ENCODE results near the gene GALNT6.

The GALNT6 gene

GRCh38 chr12:51413149-51413548 is 21.9 kb upstream of the GALNT6 start:
- Histone ChIP-seq H2AFZ (ENCODE audit: low read length) (no peak overlapping the region), H3K14ac (ENCODE audit: low read length) (no peak overlapping the region), H3K4me1 (ENCODE audit: control insufficient read depth in 2 of 2, insufficient read depth in 1 of 2, low read depth in 1 of 2, low read length in 2 of 2) (peaks cover 0 to 4% of the 10 kb centered on the region in 2 donors), H2AK5ac (ENCODE audit: low read depth, low read length) (no peak overlapping the region), H3K27me3 (ENCODE audit: control insufficient read depth in 3 of 3, insufficient read depth in 3 of 3, low read depth in 1 of 3, low read length in 3 of 3) (peaks cover 0 to 4% (median 0%) of the 10 kb centered on the region in 3 experiments), H3K4me2 (ENCODE audit: insufficient read depth, low read length, poor library complexity, severe bottlenecking) (no peak overlapping the region), H3K4me3 (ENCODE audit: low read length in 2 of 2) (no peak overlapping the region), H2BK15ac (ENCODE audit: low read length) (no peak overlapping the region), H2BK120ac (ENCODE audit: low read depth, low read length) (no peak overlapping the region), H3K27ac (replicated peaks; ENCODE audit: low read length) (no peak overlapping the region), H2BK5ac (ENCODE audit: low read length) (no peak overlapping the region), H2BK12ac (ENCODE audit: low read length) (no peak overlapping the region), H3K36me3 (replicated peaks in 1 of 2; ENCODE audit: control insufficient read depth in 2 of 2, insufficient read depth in 2 of 2, low read length in 2 of 2) (no peaks in the 10 kb centered on the region), H3K23ac (ENCODE audit: low read depth, low read length, poor library complexity) (no peak overlapping the region), H4K91ac (ENCODE audit: low read depth, low read length, poor library complexity) (no peak overlapping the region), H3K4ac (ENCODE audit: low read length) (no peak overlapping the region), H3K79me1 (ENCODE audit: low read depth, low read length) (no peaks in the 10 kb centered on the region), H4K8ac (ENCODE audit: low read depth, low read length) (no peak overlapping the region), H3K18ac (ENCODE audit: low read length) (no peak overlapping the region), H3K9me3 (replicated peaks in 1 of 2; ENCODE audit: control insufficient read depth in 2 of 2, insufficient read depth in 1 of 2, low read depth in 1 of 2, low read length in 2 of 2) (no peaks in the 10 kb centered on the region), H3K9ac (ENCODE audit: low read depth, low read length, poor library complexity) (no peak overlapping the region)
- no peak for DNase-seq (ENCODE audit: low spot score)

GRCh38 chr12:51409846-51410245 is 18.6 kb upstream of the GALNT6 start:
- H2AFZ ChIP-seq (ENCODE audit: low read length): no peak overlapping the region
- no peak overlapping the region for H3K18ac ChIP-seq (ENCODE audit: low read length)
- no peak overlapping the region for H2BK5ac ChIP-seq (ENCODE audit: low read length)
- H3K9ac ChIP-seq (ENCODE audit: low read depth, low read length, poor library complexity): no peak overlapping the region
- no peak overlapping the region for H4K8ac ChIP-seq (ENCODE audit: low read depth, low read length)
- H3K4me1 ChIP-seq (ENCODE audit: control insufficient read depth in 2 of 2, insufficient read depth in 1 of 2, low read depth in 1 of 2, low read length in 2 of 2): no peaks in the 10 kb centered on the region
- no peak overlapping the region for H3K4me3 ChIP-seq (ENCODE audit: low read length in 2 of 2)
- no peak overlapping the region for H3K14ac ChIP-seq (ENCODE audit: low read length)
- H3K36me3 ChIP-seq (replicated peaks in 1 of 2; ENCODE audit: control insufficient read depth in 2 of 2, insufficient read depth in 2 of 2, low read length in 2 of 2): no peaks in the 10 kb centered on the region
- no peak overlapping the region for H2BK120ac ChIP-seq (ENCODE audit: low read depth, low read length)
- WGBS, 2 donors (ENCODE audit: extremely low coverage in 2 of 2, insufficient read length in 2 of 2, insufficient replicate concordance in 1 of 2): no CpG with 5 or more reads among the region's 8 CpGs
- H3K4ac ChIP-seq (ENCODE audit: low read length): no peak overlapping the region
- no peak overlapping the region for H2BK12ac ChIP-seq (ENCODE audit: low read length)
- peaks cover 0 to 21% (median 2%) of the 10 kb centered on the region in 3 experiments for H3K27me3 ChIP-seq (ENCODE audit: control insufficient read depth in 3 of 3, insufficient read depth in 3 of 3, low read depth in 1 of 3, low read length in 3 of 3)
- no peak overlapping the region for H3K27ac ChIP-seq (replicated peaks; ENCODE audit: low read length)
- H3K79me1 ChIP-seq (ENCODE audit: low read depth, low read length): no peaks in the 10 kb centered on the region
- no peak overlapping the region for H4K91ac ChIP-seq (ENCODE audit: low read depth, low read length, poor library complexity)
- no peak overlapping the region for H2BK15ac ChIP-seq (ENCODE audit: low read length)
- DNase-seq (ENCODE audit: low spot score): no peak
- H3K23ac ChIP-seq (ENCODE audit: low read depth, low read length, poor library complexity): no peak overlapping the region
- H2AK5ac ChIP-seq (ENCODE audit: low read depth, low read length): no peak overlapping the region
- H3K4me2 ChIP-seq (ENCODE audit: insufficient read depth, low read length, poor library complexity, severe bottlenecking): no peak overlapping the region
- H3K9me3 ChIP-seq (replicated peaks in 1 of 2; ENCODE audit: control insufficient read depth in 2 of 2, insufficient read depth in 1 of 2, low read depth in 1 of 2, low read length in 2 of 2): no peaks in the 10 kb centered on the region

- no CpG with 5 or more reads among the region's 4 CpGs for WGBS, 2 donors (ENCODE audit: extremely low coverage in 2 of 2, insufficient read length in 2 of 2, insufficient replicate concordance in 1 of 2)
- Histone ChIP-seq H3K27me3 (ENCODE audit: control insufficient read depth in 3 of 3, insufficient read depth in 3 of 3, low read depth in 1 of 3, low read length in 3 of 3) (peaks cover 0 to 40% (median 2%) of the 10 kb centered on the region in 3 experiments), H2AFZ (ENCODE audit: low read length) (no peak overlapping the region), H3K4me2 (ENCODE audit: insufficient read depth, low read length, poor library complexity, severe bottlenecking) (no peak overlapping the region), H2BK15ac (ENCODE audit: low read length) (no peak overlapping the region), H3K4ac (ENCODE audit: low read length) (no peak overlapping the region), H2AK5ac (ENCODE audit: low read depth, low read length) (no peak overlapping the region), H3K14ac (ENCODE audit: low read length) (no peak overlapping the region), H3K9ac (ENCODE audit: low read depth, low read length, poor library complexity) (no peak overlapping the region), H4K8ac (ENCODE audit: low read depth, low read length) (no peak overlapping the region), H3K4me1 (ENCODE audit: control insufficient read depth in 2 of 2, insufficient read depth in 1 of 2, low read depth in 1 of 2, low read length in 2 of 2) (no peaks in the 10 kb centered on the region), H3K18ac (ENCODE audit: low read length) (no peak overlapping the region), H2BK5ac (ENCODE audit: low read length) (no peak overlapping the region), H4K91ac (ENCODE audit: low read depth, low read length, poor library complexity) (no peak overlapping the region), H3K27ac (replicated peaks; ENCODE audit: low read length) (no peak overlapping the region), H2BK120ac (ENCODE audit: low read depth, low read length) (no peak overlapping the region), H3K36me3 (replicated peaks in 1 of 2; ENCODE audit: control insufficient read depth in 2 of 2, insufficient read depth in 2 of 2, low read length in 2 of 2) (no peaks in the 10 kb centered on the region), H3K23ac (ENCODE audit: low read depth, low read length, poor library complexity) (no peak overlapping the region), H3K79me1 (ENCODE audit: low read depth, low read length) (no peaks in the 10 kb centered on the region), H3K4me3 (ENCODE audit: low read length in 2 of 2) (no peak overlapping the region), H2BK12ac (ENCODE audit: low read length) (no peak overlapping the region), H3K9me3 (replicated peaks in 1 of 2; ENCODE audit: control insufficient read depth in 2 of 2, insufficient read depth in 1 of 2, low read depth in 1 of 2, low read length in 2 of 2) (no peaks in the 10 kb centered on the region)
- no peak for DNase-seq (ENCODE audit: low spot score)
These were observed 16.4 kb upstream of the GALNT6 start for GRCh38 chr12:51407604-51408003.

GRCh38 chr12:51406859-51407258 is 15.7 kb upstream of the GALNT6 start:
- H3K14ac ChIP-seq (ENCODE audit: low read length): no peak overlapping the region
- no peak overlapping the region for H4K8ac ChIP-seq (ENCODE audit: low read depth, low read length)
- H3K9me3 ChIP-seq (replicated peaks in 1 of 2; ENCODE audit: control insufficient read depth in 2 of 2, insufficient read depth in 1 of 2, low read depth in 1 of 2, low read length in 2 of 2): no peaks in the 10 kb centered on the region
- no peak overlapping the region for H3K4me2 ChIP-seq (ENCODE audit: insufficient read depth, low read length, poor library complexity, severe bottlenecking)
- no peak overlapping the region for H2BK12ac ChIP-seq (ENCODE audit: low read length)
- no peak overlapping the region for H3K4ac ChIP-seq (ENCODE audit: low read length)
- H4K91ac ChIP-seq (ENCODE audit: low read depth, low read length, poor library complexity): no peak overlapping the region
- H3K27ac ChIP-seq (replicated peaks; ENCODE audit: low read length): no peak overlapping the region
- no peak overlapping the region for H2BK15ac ChIP-seq (ENCODE audit: low read length)
- no peak overlapping the region for H3K9ac ChIP-seq (ENCODE audit: low read depth, low read length, poor library complexity)
- H3K4me3 ChIP-seq (ENCODE audit: low read length in 2 of 2): no peak overlapping the region
- no peaks in the 10 kb centered on the region for H3K4me1 ChIP-seq (ENCODE audit: control insufficient read depth in 2 of 2, insufficient read depth in 1 of 2, low read depth in 1 of 2, low read length in 2 of 2)
- WGBS, 2 donors (ENCODE audit: extremely low coverage in 2 of 2, insufficient read length in 2 of 2, insufficient replicate concordance in 1 of 2): no CpG with 5 or more reads among the region's 5 CpGs
- no peak overlapping the region for H3K23ac ChIP-seq (ENCODE audit: low read depth, low read length, poor library complexity)
- peak overlapping the region; percentile 88 for H3K18ac ChIP-seq (ENCODE audit: low read length)
- DNase-seq (ENCODE audit: low spot score): no peak
- no peak overlapping the region for H2BK120ac ChIP-seq (ENCODE audit: low read depth, low read length)
- peaks cover 0 to 42% (median 2%) of the 10 kb centered on the region in 3 experiments for H3K27me3 ChIP-seq (ENCODE audit: control insufficient read depth in 3 of 3, insufficient read depth in 3 of 3, low read depth in 1 of 3, low read length in 3 of 3)
- H3K36me3 ChIP-seq (replicated peaks in 1 of 2; ENCODE audit: control insufficient read depth in 2 of 2, insufficient read depth in 2 of 2, low read length in 2 of 2): no peaks in the 10 kb centered on the region
- H2AK5ac ChIP-seq (ENCODE audit: low read depth, low read length): peak overlapping the region; percentile 48
- no peak overlapping the region for H2BK5ac ChIP-seq (ENCODE audit: low read length)
- no peak overlapping the region for H2AFZ ChIP-seq (ENCODE audit: low read length)
- no peaks in the 10 kb centered on the region for H3K79me1 ChIP-seq (ENCODE audit: low read depth, low read length)
